EL (cell line): Measurements from ENCODE around the gene IRF5.
"Not testable (repeated sequence)": the region's sequence is repeated elsewhere in the genome, so short reads cannot be mapped to it uniquely, and the experiment has no call there.

Experiments
- DNase-seq: peaks from one replicate; pipeline ENCODE4 v3.0.0-alpha.2; 2016

The IRF5 gene

DNA sequence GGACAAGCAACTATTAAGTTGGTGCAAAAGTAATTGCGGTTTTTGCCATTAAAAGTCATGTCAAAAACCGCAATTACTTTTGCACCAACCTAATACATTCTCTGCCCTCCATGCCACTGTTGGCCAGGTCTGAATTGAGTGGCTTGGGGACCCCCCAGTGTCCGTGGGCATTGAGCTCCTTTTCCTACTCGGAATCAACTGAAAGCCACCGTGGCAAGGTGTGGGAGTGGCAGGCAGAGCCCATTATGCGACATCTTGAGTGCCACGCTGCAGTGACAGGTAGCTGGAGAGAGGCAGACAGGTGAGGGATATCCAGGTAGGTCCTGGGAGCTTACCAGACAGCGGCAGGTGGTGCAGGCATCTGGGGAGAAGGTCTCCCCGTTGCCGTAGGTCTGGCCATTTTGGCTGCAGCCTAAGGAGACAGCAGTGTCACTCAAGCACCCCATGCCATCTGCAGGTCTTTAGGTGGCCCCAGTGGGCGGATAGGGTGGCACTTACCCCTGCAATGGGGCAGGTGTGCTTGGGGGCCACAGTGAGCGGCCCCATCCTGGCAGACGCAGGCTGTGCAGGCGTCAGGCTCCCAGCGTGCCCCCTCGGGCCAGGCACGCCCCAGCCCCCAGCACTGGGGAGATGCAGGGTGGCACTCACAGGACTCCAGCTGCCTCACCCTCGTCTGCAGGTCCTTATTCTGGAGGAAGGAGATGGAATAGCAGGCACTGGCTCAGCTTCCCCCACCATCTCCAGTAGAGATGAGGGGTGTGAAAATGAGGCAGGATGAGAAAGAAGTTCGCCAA lies 30.8 kb upstream of the IRF5 start:
- DNase-seq = no peak

DNA sequence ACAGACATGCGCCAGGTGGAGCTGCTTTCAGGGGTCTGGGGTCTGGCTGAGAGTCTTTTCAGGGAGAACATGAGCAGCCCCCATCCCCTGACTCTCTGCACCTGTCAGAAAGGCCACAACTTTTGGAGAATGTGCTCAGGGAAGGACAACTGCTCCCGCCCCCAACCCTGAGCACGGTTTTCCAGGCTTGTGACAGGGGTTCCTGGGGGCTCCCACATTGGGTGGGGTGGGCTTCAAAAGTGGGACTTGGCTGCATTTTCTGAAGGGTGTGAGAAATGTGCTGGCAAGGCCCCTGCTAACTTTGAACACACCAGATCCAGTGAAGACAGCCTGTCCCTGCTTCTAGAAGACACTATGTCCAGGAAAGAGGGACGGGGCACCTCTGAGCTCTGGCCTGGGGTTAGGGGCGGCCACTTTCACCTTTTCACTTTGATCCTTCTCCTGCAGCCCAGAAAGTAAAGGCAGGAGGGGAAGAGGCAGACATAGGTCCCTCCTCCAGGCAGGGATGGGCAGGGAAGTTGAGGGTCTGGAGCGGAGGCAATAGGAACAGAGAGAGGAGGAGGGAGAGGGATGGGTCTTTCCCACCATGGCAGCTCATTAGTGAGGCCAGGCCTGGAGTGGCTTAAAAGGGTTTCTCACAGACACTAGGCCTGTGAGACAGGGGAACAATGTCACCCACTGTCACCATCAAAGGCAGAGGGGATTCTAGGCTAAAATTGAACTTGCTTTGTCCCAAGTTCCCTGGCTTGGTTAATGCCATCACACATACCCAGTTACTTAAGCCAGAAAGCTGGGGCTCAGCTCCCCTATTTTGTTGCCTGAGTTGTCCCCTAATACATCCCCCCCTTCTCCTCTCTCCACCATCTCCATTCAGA lies 28.7 kb upstream of the IRF5 start:
- no peak for DNase-seq

DNA sequence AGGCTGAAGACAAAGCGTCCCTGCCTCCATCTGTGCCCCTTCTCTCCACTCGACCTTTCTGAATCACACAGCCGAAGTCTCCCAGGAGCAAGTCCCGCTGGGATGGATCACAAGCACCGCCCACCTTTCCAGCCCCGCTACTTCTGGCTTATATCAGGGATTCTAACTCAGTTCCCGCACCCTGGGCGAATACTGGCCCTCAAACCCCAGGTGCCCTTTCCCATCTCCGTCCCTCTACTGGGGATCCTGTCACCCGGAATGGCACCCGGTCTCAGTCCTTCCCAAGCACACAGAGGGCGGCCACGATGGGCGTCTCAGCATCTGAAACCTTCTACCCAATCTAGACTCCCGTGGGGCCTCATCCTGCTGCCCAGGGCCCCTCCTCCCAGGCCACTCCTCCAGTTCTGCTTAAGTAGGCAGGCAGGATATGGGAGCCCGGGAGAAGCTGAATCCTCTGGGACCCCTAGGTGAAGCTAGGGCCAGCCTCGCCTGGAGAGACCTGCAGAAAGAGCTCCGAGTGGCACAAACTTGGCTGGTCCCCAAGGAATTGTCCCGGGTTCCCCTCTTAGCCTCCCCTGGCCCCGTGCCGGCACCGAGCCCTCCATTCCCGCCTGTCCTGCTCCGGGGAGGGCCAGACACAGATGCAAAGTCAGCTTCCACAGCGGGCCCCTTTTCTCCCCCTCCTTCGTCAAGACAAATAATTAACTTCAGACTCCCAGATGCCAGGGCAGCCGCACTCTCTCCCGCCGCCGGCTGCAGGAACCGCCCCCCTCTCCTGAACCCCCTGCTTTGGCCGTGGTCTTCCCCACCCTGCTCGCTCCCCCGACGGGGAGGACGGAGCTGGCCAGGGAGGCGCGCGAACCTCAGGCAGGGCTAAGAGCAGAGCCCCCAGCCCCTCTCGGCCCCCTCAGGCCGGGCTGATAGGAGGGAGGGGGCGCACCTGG lies 27.8 kb upstream of the IRF5 start:
- peak; percentile 70 for DNase-seq

DNA sequence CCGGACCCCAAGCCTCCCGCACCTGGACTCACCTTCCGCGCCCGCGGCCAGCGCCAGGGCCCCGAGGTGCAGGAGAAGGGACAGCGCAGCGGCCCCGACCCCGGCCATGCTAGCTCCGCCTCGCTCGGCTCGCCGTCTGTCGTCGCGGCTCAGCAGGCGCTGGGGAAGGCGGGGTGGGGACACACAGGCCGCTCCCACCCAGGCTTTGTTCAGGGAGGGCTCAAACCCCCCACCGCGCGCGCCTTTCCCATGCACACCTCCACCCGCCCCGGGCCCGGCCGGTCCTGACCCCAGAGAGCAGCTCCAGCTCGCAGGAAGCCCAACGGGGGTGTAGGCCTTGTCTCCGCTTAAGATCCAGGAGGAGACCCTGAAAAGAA lies 27.2 kb upstream of the IRF5 start, which contains the start of gene KCP:
KCP (minus strand) TSS at position 141 of the 377 bp plus-strand sequence; CDS start at position 108, 33 bp downstream.
- no peak for DNase-seq

DNA sequence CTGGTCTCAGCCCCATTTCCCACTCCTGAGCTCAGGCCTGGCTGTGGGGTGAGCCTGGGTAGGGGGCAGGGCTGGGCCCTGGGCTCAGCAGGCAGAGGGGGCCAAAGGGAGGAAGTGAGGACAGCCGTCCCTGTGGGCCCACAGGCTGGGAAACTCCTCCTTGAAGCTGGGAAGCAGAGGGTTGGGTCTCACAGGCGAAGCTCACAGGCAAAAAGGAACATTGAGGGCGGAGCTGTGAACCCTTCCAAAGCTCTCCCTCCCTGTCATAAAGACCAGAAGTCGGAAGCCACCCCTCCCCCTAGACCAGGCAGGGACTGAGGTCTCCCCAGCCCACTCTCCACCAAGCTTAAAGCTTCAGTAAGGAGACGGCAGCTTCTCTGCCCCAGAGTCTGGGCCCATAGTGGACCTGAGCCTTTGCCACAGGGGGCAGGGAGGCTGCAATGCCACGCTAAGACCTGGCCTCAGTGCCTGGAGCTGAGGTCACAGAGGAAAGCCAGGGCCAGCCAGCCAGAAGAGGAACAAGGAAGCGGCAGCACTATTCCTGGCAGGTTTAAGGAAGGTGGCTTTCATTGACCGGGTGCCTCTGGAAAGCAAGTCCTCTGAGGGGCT lies 26.2 kb upstream of the IRF5 start:
- DNase-seq = no peak

DNA sequence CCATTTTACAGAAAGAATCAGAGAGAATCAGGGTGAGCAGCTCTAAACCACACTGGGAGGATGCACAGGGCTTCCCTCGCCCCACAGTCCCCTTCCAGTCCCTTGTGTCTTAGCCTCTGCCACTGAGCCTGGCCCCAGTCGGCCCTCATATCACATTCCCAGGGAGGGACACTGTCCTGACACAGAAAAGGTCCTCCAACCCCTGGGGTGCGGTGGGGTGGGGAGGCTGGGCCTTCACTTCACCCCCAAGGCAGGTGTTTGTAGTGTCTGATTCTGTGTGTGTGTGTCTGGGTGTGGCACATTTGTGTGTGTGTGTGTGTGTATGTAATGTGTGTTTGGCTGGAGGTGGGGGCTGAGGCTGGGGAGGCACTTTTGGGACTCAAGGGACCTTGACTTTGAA lies 25.4 kb upstream of the IRF5 start:
- DNase-seq = no peak

DNA sequence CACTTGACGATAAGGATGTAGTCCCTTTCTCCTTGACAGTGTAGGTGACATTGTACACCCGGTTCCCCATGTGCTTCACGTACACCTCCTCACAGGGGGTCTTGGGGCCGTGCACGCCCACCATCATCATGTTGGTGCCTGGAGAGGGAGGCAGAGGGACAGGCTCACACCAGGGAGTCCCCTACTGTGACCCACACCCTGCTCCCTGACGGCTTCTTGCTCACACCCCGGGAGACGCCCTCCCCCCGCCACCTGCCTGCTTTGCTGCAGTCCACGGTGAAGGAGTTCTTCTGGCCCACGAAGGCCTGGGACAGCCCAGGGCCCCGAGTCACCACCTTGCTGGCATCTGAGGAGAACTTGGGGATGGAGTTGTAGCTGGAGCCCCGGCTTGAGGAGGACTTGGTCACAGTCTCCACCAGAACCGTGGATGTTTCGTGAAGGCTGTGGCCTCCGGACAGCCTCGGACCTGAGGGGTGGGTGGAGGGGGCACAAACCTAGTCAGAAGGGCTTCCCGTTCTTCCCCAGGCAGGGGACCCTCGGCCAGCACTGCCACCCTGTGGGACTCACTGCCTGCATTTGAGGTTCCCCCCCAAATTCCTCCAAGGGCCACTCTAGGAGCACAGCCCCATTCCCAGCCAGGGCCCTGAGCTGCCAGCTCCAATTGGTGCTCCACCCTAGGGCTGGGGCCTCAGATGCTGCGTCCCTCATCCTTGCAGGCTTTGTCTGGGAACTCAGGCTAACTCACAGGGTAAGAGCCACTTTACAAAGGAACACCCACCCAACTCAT lies 24.8 kb upstream of the IRF5 start:
- DNase-seq = not testable (repeated sequence)

DNA sequence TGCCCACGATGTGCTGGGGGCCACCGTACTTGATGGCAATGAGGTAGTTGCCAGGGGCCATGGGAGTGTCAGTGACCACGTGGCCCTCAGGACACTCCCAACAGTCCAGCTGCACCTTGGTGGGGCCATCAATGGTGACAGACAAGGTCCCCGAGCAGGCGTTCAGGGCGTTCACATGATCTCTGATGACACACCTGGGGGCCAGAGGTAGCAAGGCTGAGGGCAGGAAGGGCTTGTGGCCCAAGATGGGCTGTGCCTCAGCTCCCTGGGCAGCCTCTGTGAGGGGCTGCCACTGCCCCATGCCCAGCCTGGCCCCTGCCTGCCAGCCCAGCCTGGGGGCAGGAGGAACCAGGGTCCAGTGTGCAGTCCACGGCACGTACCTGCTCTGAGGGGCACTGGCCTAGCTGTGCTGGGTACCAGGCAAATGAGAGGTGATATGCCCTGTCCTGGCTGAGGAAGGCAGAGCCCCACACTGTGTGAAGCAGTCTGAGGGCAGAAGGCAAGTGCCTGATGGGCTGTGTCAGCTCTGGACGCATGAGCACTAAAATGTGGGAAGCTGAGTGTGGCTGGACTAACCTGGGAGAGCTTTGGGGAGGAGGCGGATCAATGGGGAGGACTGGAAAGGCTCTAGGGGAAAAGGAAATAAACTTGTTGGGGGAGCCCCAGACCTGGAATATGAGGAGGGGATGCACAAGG lies 23.7 kb upstream of the IRF5 start:
- no peak for DNase-seq

DNA sequence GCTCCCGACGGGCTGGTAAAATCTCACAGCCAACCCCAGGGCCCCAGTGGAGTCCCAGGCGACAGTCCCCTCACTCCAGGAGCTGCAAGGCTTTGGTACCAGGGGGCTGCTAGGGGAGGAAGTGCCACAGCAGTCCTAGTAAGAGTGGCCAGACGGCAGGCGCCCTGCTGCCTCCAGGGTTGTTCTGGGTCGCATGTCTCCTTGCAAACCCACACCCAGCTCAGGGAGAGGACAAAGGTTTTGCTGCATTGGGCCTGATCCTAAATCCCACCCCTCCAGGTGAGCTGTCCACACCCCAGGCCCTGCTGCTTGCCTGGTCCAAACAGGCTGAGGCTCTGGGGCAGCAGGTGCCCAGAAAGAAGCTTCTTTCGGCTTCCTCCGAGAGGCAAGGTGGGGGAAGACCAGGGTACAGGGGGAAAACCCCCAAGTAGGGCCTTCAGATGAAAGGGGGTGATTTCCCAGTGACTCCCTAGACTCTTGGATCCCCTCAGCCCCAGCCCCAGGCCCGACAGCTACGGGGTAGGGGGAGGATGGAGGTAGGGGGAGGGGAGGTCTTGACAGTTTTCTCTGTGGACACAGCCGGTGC lies 23.1 kb upstream of the IRF5 start:
- no peak for DNase-seq

DNA sequence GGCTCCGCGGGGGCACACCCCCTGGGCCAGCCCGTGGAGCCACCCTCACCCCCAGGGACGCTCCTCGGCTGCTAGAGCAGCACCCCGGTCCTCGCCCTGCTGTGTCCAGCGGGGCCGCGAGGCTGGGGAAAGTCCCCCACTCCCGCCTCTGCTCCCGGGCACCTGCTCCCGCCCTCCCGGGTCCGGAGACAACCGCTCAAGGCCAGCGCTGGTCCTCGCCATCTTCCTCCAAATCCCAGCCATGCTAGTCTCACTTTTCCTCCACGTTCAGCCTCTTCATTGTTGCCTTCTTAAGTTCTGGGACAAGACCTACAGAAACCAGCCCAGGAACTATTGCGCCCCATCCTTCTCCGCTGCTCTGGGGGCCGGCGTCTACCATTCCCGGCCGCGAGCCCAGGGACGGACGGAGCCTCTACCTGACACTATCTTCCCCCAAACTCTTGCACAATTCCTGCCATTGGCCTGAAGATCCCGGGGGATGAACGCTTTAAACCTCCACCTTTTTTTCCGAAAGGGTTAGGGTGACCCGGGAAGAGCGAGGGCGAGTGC lies 22.4 kb upstream of the IRF5 start:
- DNase-seq = no peak

DNA sequence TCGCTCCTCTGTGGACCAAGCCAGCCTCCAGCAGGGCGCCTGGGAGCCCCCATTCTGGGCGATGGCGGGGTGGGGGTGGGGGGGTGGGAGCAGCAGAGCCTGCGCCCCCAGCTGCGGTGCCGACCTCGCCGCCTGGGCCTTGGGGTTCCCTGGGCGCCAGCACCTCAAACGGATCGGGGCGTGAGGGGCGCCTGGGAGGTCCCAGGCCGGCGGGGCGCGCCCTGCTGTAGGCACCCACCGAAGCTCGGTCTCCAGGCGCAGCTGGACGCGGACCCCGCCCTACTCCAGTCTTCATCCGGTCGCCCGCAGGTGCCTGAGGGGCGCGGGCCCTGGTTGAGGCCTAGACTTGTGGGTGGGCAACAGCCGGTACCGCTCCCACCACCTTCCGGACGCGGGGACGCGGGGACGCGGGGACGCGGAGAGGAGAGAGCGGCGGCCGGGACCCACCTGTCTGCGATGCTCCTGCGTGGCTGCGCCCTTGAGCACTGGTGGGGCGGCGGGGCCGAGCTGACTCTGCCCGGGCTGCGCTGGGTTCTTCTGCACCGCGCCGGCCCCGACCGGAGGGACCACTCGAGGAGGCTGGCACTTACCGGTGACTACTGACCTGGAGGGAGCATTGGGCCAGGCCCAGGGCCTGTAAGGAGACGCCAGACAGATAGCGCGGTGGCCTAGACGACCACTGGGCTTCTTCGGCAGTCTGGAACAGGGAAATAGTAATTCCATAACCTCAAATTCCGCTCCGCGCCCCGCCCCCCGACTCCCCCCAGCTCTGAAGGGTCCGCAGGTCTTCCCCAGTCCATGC lies 21.7 kb upstream of the IRF5 start:
- DNase-seq = no peak

DNA sequence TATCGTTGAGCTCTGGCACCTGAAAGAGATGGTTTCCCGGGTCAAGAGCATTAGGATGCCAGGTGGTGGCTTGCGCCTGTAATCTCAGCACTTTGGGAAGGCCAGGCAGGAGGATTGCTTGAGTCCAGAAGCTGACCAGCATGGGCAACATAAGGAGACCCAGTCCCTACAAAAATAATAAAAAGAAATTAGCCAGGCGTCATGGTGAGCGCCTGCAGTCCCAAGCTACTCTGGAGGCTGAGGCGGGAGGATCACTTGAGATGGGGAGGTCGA lies 21.1 kb upstream of the IRF5 start:
- no peak for DNase-seq

DNA sequence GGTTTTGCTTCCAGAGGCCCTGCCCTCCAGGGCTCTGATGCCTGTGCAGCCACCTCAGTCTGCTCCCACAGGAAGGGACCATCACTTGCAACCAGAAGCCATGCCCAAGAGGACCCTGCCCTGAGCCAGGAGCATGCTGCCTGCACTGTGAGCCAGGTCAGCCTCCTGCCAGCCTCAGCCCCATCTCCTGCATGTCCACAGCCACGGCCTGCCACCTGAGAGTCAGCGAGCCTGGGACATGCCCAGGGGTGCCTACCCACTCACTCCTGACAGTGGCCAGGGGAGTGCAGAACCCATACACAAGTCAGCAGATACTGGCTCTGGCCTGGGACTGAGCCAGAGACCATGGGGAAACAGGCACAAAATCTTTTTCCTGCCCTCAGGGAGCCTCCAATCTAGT lies 20.6 kb upstream of the IRF5 start:
- DNase-seq = no peak

DNA sequence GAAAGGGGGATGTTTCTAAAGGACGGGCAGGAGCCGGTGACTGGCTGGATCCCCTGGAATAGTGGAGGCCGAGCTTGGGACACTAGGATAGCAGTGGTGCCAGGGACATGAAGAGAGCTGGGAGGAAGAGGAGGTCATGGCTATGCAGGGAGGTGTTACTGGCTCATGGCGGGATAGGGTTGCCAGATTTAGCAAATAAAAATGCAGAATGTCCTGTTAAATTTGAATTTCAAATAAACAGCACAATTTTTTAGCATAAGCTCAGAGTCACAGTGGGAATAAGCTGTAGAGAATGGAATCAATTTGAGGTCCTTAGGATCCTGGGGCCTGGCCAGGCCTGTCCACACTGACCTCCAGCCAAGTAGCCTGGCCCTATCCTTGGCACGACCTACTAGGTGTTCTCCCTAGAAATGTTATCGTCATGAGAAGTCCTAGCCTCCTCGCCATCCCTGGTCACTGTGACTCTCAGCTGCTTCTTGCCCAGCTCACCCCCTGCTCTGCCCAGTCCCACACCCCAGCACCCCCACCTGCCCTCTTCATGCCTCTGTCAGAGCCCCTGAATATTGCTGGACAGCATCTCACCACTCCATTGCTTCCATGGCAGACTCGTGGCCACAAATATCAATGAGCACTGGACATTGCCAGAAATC lies 19.6 kb upstream of the IRF5 start:
- DNase-seq = no peak

DNA sequence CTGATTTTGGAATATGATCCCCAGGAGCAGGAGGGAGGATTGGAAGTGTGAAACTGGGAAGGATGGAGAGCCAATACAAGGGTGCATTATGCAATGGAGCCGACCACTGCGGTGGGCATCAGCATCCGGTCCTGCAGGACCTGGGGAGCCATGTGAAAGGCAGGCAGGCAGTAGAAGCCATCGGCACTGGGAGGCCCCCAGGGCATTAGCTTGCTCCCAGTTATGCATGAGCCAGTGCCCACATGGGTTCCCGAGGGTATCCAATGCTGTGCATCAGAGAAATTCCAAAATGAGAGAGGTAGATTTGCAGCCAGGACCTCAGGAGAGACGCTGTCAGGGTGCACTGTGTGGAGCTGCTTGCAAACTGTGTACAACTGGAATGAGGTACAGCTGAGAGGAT lies 18.5 kb upstream of the IRF5 start:
- DNase-seq = no peak

DNA sequence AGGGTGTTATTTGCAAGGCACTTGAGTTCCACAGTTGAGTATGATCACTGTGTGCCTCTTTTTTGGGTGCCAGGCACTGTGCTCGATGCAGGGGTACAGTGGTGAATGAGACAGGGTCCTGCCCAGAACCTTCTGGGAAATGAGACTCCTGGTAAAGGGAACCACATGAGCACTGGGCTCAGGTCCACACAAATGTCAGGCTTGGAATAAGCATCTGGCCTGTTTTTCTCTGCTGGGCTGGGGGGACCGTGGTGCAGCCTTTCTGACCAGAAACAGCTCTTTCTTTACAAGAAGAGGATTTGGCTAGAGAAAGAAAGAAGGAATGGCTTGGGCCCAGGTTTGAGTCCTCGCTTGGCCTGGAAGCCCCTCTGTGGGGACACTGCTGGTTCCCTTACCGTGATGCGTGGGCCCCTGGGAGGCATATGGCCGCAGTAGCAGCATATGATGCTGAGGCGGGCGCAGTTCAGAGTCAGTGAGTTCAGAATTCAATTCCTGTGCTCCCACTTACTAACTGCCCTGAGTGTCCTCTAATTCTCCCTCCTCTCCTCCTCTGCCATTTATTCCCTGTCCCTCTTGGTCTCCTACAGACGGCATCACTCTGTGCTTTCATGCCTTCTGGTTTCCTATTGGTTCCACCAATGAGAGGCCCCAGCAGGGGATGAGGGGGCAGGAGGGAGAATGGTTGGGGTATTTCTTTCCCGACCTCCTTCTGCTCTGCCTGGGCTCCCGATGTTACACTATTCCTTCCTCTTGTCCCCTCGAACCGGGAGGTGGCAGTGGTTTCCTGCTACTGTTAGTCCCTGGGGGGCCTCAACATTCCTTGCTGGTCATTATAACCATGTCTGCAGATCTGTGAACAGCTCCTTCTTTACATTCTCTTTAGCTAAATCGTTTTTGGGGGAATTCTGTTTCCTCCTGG lies 17.6 kb upstream of the IRF5 start:
- DNase-seq = no peak

DNA sequence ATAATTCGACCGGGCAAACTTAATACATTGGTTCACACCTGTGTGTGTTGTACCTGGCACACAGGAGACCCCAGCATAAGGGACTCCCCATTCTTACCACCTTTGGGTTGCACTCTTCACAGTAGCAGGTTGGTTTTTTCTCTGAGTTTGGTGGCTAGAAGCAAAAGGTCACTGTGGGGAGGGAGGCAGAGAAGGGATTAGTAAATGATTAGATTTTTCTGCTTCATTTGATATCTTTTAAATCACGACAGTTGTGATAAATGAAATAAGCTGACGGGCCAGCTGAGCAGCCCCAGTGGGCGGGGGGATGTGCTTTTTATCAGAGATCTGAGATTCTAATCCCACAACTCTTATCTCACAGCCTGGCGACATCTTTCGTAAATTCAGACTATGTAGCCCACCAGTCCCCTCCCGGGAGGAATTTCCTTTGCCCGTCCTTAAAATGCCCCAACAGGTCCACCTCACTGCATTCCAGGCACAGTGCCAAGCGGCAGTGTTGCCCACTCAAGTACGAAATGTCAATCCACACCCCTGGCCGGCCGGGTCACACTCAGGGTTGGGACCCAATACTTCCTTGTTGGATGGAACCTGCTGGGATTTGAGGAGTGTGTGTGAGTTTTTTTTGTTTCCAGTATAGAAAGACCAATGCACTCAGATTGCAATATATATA lies 16.7 kb upstream of the IRF5 start:
- DNase-seq = no peak
